Mesothelial cell of epicardium (in vitro differentiated cells): ENCODE data around the gene ABHD8. TPM values are rescaled to one million over a fixed set of nuclear protein-coding genes. Genes with fewer than 3 reads are reported as not detected.

ENCODE experiments used
- DNase-seq, 2 experiments: peaks; one replicate each; pipeline ENCODE4 v3.0.0; 2021; ENCODE audit warnings: low spot score in 2 of 2; ENCODE audit not compliant: unreplicated experiment in 2 of 2
- H3K27ac Mint-ChIP-seq: 2 replicates; pipeline ENCODE4 v1.8.0; 2021; ENCODE audit warnings: mixed read lengths
- H3K27me3 Mint-ChIP-seq: 2 replicates; pipeline ENCODE4 v1.8.0; 2021; ENCODE audit warnings: low read depth, mixed read lengths
- H3K36me3 Mint-ChIP-seq: 2 replicates; pipeline ENCODE4 v1.8.0; 2021; ENCODE audit warnings: mixed read lengths
- H3K4me1 Mint-ChIP-seq: 2 replicates; pipeline ENCODE4 v1.8.0; 2021; ENCODE audit warnings: mixed read lengths
- H3K4me3 Mint-ChIP-seq: 2 replicates; pipeline ENCODE4 v1.8.0; 2021; ENCODE audit warnings: mild to moderate bottlenecking, moderate library complexity, mixed read lengths
- H3K9me3 Mint-ChIP-seq: 2 replicates; pipeline ENCODE4 v1.8.0; 2021; ENCODE audit warnings: mixed read lengths
- total RNA-seq: library from RNA; stranded (reverse); gene quantifications from 3 replicates; pipeline ENCODE4 v1.2.1, GENCODE V29; 2021
- TF ChIP-seq, protein P1 (sequence below): fragments of 200-600 bp; sonication (generic); IDR thresholded peaks from one replicate; pipeline ENCODE4 v1.5.0; 2021; ENCODE audit warnings: antibody characterized with exemption; ENCODE audit not compliant: unreplicated experiment

Gene ABHD8
- total RNA-seq, 1 donor from 2014 or later: 26.1 TPM

DNA sequence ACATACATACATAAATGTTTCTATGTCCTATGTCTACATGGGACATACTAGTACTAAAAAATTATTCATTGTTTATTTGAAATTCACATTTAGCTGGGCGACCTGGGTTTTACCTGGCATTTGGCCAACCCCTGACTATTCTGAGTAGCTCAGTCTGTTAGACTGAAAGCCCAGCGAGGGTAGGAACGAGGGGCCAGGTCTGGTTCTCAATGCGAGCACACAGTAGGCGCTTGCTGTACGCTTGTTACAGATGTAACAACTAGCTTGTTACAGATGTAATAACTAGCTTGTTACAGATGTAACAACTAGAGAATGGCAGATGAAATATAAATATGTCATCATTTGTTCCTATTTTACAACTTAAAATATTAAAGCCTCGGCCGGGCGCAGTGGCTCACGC lies 32.4 kb upstream of the ABHD8 start:
- peaks cover 8% of the 10 kb centered on the region for H3K36me3 Mint-ChIP-seq
- H3K27ac Mint-ChIP-seq: no peak overlapping the region
- H3K27me3 Mint-ChIP-seq: peaks cover 3% of the 10 kb centered on the region
- peaks cover 19% of the 10 kb centered on the region for H3K4me1 Mint-ChIP-seq
- peak overlapping the region; percentile 76 for H3K4me3 Mint-ChIP-seq
- no peaks in the 10 kb centered on the region for H3K9me3 Mint-ChIP-seq
- TF ChIP-seq, protein P1, sequence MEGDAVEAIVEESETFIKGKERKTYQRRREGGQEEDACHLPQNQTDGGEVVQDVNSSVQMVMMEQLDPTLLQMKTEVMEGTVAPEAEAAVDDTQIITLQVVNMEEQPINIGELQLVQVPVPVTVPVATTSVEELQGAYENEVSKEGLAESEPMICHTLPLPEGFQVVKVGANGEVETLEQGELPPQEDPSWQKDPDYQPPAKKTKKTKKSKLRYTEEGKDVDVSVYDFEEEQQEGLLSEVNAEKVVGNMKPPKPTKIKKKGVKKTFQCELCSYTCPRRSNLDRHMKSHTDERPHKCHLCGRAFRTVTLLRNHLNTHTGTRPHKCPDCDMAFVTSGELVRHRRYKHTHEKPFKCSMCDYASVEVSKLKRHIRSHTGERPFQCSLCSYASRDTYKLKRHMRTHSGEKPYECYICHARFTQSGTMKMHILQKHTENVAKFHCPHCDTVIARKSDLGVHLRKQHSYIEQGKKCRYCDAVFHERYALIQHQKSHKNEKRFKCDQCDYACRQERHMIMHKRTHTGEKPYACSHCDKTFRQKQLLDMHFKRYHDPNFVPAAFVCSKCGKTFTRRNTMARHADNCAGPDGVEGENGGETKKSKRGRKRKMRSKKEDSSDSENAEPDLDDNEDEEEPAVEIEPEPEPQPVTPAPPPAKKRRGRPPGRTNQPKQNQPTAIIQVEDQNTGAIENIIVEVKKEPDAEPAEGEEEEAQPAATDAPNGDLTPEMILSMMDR: no peak
- no peak for DNase-seq

DNA sequence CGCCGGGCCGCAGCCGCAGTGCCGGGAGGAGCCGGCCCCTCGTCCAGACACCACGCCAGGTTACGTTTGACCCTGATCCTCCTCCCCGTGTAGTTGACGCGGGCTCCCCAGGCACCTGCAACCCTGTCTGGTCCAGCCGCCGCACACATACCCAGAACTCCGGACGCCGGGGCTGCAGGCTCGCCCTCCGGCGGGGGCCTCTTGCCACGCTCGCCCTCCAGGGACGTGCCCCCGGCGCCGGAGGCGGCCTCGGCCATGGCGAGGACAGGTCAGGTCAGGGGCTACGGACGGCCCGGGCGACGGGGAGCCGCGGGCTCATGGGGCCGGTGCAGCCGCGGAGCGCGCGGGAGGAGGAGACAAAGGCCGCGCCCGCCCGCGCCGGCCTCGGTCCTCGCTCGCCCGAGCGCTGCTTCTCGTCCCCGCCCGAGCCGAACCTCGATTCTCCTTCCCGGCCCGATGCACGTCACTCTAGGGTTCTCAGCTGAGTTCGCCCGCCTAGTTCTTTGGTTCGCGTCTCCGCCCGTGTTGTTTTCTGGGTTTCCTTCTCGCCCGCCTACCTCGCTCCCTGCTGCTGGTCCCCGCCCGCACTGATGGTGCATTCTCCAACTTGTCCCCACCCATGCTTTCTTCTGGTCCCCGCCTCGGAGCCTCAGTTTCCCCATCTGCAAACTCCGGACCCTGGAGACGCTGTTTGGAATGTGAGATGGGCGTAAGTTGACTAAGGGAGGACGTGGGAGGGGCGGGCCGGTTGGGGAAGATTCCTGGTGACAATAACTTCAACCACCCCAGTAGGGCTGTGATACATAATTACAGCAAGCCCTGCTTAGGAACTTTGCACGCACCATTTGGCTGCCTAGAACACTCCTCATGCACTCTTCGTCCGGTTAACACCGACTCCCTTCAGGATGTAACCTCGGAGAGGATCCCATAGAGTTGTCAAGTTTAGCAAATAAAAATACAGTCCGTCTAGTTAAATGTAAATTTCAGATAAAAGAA lies 31.5 kb upstream of the ABHD8 start, which contains the start of gene ANO8:
ANO8 (minus strand) TSS at position 442 of the 996 bp plus-strand sequence; CDS start at position 257, 185 bp downstream.
- Mint-ChIP-seq H3K36me3 (peaks cover 10% of the 10 kb centered on the region), H3K9me3 (no peaks in the 10 kb centered on the region), H3K27ac (peak within 1 kb of the TSS; percentile 84), H3K4me1 (peaks cover 19% of the 10 kb centered on the region), H3K27me3 (peaks cover 9% of the 10 kb centered on the region), H3K4me3 (peak within 1 kb of the TSS; percentile 76)
- peak; percentile 89 to 93 for DNase-seq
- TF ChIP-seq, protein P1: no peak

DNA sequence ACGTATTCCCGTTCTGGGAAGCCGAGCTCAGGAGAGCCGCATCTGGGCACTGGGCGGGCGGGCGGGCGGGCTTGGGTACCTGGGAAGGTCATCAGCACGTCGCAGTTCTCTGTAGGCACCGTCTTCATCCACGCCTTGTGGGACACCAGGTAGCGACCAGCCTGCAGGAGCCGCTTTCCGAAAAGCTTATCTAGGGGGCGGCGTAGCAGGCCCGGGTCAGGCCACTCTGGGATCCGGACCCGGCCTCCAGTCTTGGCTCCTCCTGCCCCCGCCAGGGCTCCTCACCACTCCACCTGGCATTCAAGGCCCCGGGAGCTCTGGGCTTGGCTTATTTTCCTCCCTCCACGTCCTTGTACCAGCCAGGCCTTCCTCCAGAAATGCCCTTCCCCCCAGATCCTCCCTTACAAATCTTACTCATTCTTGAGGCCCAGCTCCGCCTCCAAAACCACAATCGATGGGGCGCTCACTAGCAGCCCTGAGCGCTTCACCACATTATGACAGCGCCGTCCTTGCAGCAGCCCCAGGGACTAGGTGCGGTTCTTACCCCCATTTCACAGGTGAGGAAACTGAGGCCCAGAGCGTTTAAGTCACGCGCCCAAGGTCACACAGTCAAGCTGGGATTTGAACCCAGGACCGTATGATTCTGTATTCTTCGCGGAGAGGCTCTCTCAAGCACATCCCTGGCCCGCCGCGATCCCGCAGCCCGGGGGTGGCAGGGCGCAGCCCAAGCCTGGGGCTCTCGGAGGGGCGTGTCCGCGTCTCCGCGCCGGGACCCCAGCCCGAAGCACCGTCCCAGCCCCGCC lies 30.6 kb upstream of the ABHD8 start:
- peaks cover 10% of the 10 kb centered on the region for H3K36me3 Mint-ChIP-seq
- DNase-seq: no peak
- H3K27ac Mint-ChIP-seq: peak overlapping the region; percentile 45
- peaks cover 19% of the 10 kb centered on the region for H3K4me1 Mint-ChIP-seq
- H3K27me3 Mint-ChIP-seq: peaks cover 11% of the 10 kb centered on the region
- H3K9me3 Mint-ChIP-seq: no peaks in the 10 kb centered on the region
- H3K4me3 Mint-ChIP-seq: peak overlapping the region; percentile 74
- TF ChIP-seq, protein P1: no peak

DNA sequence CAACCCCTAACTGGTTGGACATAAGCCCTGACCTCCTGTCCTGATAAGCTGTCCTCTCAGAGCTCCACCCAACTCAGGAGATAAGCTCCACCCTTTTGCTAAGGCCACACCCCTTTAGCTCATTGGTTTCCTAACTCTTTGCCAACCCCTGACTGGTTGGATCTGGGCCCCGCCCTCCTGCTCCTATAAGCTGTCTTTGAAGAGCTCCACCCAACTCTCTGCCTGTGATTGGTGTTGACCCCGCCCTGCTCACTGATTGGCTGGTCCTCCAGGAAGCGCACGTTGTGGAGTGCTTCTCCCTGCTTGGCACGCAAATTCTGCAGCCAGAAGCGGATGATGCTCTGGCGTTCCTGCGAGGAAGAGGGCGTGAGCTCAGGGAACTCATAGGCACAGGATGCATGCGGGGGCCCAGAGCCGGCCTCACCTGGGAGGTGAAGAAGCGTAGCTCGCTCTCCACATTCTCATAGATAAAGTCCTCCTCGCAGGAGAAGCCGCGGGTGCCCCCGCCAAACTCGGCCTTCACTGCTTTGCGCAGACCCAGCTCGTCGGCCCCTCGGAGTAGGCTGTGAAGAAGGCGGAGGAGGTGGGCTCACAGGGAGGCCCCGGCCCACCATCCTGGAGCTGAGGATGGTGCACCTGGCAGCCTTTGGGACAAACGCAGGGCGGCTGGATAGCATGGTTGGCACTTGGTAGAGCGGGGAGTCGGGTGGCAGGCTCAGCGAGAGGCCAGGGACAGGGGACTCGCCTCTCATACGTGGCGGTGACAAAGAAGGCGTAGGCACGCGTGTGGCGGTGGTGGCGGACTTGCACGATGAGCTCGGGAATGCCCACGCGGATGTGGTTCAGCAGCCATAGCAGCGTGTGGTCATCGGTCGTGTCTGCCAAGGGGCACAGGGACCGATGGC lies 29.7 kb upstream of the ABHD8 start:
- peak overlapping the region; percentile 58 for H3K4me3 Mint-ChIP-seq
- H3K9me3 Mint-ChIP-seq: no peaks in the 10 kb centered on the region
- H3K36me3 Mint-ChIP-seq: peaks cover 10% of the 10 kb centered on the region
- DNase-seq: no peak
- TF ChIP-seq, protein P1: no peak
- H3K4me1 Mint-ChIP-seq: peaks cover 14% of the 10 kb centered on the region
- H3K27me3 Mint-ChIP-seq: peaks cover 11% of the 10 kb centered on the region
- no peak overlapping the region for H3K27ac Mint-ChIP-seq

DNA sequence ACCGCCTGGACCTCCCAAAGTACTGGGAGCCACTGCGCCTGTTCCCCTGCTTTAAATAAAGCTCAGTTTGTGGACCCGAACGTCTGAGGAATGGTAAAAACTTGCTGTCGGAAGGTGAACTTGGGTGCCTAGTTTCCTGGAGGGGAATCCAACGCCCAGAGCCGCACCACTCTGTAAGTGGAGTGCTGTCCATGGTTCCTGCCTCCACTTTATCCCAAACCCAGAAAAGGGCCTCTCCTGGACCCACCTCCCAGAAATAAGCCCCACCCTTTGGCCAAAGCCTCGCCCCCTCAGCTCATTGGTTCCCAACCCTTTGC lies 29.1 kb upstream of the ABHD8 start:
- no peak for DNase-seq
- H3K9me3 Mint-ChIP-seq: no peaks in the 10 kb centered on the region
- H3K27ac Mint-ChIP-seq: no peak overlapping the region
- TF ChIP-seq, protein P1: no peak
- peaks cover 10% of the 10 kb centered on the region for H3K36me3 Mint-ChIP-seq
- peak overlapping the region; percentile 22 for H3K4me3 Mint-ChIP-seq
- peaks cover 17% of the 10 kb centered on the region for H3K4me1 Mint-ChIP-seq
- peaks cover 14% of the 10 kb centered on the region for H3K27me3 Mint-ChIP-seq
